Epithelial cell of prostate (primary cell): ENCODE measurements around the gene PRR35.
A peak's percentile ranks its signal among the peaks of the same experiment; 100 is the strongest.
"Not testable (repeated sequence)": the region's sequence is repeated elsewhere in the genome, so short reads cannot be mapped to it uniquely, and the experiment has no call there.

Source experiments
- DNase-seq: peaks from one replicate; pipeline ENCODE4 v3.0.0-alpha.2; 2011; ENCODE audit warnings: low read depth, low spot score
- H3K27ac ChIP-seq: fragments of 450-650 bp; 2 replicates; pipeline ENCODE4 v1.5.1; 2017; ENCODE audit warnings: mild to moderate bottlenecking

The PRR35 gene

DNA sequence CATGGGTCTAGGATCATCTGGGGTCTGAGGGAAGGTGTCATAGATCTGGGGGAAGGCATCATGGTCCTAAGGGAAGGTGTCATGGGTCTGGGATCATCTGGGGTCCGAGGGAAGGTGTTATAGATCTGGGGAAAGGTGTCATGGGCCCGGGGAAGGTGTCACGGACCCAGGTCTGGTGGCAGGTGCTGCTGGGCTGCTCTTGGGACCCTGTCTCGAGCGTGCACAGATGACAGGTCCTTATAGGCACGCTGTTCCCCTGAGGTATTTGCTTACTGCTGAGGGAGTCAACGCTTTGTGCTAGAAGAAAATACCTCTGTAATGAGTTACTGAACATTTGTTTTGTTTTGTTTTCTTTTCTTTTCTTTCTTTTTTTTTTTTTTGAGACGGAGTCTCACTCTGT, 31.0 kb downstream of the PRR35 start:
- no peak for DNase-seq
- peak overlapping the region; percentile 57 for H3K27ac ChIP-seq

DNA sequence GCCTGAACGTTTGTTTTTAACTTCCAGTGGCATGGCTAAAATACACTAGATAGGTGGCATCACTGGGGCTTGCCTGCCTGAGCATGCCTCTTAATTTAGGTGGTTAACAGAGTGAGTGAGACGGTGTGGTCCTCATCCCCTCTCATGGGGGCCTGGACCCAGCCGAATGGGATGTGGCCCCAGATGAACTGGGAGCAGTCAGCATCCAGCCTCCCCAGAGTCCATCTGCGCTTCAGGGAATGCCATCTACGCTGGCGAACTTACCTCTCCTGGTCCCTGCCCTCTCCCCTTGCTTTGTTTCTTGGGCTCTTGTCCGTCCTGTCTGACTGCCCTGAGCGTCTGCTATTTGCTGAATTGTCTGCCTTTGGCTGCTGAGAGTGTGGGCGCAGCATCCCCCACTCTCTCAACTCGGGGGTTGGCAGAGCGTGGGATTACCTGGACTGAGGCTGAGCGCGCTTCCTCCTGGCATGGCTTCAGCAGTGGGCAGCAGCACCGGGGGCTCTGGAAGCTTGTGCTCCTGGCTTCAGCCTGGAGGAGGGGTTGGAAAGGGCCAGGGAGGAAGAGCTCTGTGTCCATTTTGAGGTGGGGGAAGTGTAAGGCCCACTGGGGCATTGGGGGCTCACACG, 31.8 kb downstream of the PRR35 start:
- peak overlapping the region; percentile 57 for H3K27ac ChIP-seq
- no peak for DNase-seq

DNA sequence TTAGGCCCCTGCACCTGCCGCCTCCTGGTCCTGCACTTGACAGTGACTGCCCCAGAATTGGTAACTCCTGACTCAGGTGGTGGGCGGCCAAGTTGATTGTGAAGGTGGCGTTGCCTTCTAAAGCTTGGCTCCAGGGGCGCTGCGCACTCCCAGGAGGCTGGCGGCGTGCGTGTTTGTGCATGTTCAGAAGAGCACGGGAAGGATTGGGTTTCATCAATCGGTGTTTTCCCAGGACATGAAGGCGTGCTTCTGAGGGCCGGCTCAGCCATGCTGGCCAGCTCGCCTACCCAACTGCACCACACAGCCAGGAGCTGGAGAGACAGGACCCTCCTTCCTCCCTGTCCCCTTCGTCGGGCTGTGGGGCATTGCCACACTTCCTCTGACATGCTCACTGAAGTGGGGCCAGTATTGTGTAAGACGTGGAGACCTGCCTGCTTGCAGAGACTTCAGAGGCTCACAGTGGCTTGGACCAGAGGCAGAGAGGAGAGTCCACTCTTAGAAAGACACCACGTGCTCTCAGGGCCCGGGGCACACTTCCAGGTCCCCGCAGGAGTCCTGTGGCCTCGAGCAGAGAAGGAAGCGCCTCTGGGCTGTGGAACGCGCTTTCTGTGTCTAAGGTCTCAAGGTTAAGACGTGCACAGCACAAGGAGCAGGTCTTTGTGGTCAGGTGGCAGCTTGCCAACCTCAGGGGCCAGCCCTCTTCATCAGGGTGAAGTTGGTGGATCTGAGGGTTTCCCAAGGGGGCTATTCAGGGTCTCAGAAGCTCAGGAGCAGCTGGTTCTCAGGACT, 32.5 kb downstream of the PRR35 start:
- peak; percentile 91 for DNase-seq
- peak overlapping the region; percentile 57 for H3K27ac ChIP-seq

DNA sequence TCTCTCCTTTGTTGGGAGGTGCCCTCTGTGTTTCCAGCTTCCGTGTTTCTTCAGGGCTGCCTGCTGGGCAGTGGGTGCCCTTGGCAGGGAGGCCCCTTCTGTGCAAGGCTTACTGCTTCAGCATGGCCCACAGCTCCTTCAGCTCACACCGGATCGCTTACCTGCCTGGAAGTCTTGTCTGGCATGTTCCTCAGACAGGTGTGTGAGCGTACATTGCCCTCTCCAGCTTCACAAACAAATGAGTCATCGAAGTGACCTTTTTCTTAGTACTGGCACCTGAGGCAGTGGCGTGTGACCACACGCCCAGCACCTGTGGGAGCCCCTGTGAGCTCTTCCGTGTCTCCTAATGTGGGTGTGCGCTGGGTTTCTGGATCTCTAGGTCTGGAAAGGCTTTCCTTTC, 33.2 kb downstream of the PRR35 start:
- peak; percentile 75 for DNase-seq
- peak overlapping the region; percentile 57 for H3K27ac ChIP-seq

DNA sequence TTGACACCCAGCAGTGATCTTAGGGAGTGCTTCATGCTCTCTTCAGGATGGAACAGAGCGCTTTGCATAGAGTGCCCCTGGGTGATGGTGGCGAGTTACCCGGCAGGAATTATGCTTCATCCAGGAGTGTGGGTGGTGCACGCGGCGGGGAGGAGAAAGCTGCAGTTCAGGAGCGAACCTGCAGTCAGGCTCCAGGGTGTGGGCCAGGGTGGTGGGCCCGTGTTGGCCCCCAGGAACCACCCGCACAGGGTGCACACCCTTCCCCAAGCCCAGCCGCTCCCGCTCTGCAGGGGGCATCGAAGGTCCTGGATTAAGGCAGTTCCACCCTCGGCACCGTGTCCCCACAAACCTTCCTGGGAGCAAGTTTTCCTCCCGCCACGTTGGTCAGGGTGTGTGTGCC, 33.6 kb downstream of the PRR35 start:
- no peak overlapping the region for H3K27ac ChIP-seq
- no peak for DNase-seq

DNA sequence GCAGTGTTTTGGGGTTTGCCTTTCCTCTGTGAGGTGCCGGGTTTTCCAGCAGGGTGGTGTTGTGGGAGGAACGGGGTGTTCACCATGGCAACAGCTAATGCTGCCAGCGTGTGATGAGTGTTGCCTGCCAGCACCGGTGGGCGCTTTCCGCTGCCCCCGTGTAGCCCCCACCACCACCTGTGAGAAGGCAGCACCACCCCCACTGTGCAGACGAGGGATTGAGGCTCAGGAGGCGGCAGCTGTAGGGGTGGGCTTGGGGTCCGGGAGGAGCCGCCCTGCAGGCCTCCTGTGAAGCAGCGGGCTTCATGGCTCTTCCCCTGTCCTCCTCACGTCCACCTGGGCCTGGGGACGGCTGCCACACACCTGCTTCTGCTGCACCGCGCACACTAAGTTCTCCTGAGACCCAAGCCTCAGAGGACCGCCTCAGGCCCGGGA, 34.9 kb downstream of the PRR35 start:
- no peak for DNase-seq
- no peak overlapping the region for H3K27ac ChIP-seq

DNA sequence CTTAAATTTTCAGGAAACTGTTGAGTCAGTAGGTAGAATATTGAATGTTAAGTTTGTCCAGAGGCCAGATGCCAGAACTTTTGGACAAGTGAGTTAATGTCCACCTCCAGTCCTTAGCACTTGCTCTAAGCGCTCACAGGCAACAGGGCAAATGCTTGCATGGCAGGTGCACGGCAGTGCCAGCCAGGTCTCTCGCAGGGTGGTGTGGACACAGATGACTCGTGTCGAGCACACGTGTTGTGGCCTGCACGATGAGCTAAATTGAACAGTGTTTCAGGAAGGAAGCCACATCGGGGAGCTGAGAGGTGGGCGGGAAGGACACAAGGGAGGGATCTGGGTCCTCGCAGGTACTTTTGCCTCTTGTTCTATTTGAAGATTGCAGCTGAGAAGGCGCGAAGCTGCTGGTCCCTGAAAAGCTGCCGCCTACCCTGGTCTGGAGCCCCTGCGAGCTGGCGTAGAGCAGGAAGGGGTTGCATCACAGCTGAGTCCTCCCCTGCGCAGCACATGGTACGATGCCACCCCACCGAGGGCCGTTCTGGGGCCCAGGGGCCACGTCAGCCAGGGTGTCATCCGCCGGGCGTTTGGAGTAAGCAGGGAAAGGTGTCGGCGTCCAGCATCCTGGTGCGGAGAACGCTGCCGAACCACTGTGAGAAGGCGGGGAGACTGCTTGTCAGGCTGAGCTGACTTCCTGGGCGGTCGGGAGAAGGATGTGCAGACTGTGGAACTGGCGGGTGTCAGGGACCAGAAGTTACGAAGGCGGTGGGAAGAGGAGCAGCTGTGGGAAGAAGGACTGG, 35.9 kb downstream of the PRR35 start:
- no peak for DNase-seq
- H3K27ac ChIP-seq, result no peak overlapping the region

DNA sequence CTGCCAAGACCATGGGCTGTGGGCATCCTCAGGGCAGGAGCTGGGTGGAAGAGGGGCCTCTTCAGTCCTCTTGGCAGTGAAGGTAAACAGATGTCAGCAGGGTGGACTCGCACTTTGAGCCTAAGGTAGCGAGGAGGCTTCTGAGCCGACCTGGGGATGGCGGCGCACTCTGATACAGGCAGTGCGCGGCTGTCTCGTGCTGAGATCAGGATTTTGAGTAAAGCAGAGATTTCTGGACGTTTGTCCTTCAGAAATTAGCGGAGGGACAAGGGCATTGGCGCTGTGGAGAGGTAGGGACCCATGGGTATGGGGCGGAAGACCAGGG, 36.5 kb downstream of the PRR35 start:
- no peak for DNase-seq
- H3K27ac ChIP-seq, result no peak overlapping the region

DNA sequence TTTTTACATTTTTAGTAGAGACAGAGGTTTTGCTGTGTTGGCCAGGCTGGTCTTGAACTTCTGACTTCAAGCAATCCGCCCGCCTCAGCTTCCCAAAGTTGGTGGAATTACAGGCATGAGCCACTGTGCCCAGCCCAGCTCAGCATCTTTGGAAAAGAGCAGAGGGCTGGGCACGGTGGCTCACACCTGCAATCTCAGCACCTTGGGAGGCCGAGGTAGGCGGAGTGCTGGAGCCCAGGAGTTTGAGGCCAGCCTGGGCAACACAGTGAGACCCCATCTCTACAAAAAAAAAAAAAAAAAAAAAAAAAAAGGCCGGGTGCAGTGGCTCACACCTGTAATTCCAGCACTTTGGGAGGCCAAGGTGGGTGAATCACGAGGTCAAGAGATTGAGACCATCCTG, 37.5 kb downstream of the PRR35 start:
- DNase-seq, H3K27ac ChIP-seq: not testable (repeated sequence)

DNA sequence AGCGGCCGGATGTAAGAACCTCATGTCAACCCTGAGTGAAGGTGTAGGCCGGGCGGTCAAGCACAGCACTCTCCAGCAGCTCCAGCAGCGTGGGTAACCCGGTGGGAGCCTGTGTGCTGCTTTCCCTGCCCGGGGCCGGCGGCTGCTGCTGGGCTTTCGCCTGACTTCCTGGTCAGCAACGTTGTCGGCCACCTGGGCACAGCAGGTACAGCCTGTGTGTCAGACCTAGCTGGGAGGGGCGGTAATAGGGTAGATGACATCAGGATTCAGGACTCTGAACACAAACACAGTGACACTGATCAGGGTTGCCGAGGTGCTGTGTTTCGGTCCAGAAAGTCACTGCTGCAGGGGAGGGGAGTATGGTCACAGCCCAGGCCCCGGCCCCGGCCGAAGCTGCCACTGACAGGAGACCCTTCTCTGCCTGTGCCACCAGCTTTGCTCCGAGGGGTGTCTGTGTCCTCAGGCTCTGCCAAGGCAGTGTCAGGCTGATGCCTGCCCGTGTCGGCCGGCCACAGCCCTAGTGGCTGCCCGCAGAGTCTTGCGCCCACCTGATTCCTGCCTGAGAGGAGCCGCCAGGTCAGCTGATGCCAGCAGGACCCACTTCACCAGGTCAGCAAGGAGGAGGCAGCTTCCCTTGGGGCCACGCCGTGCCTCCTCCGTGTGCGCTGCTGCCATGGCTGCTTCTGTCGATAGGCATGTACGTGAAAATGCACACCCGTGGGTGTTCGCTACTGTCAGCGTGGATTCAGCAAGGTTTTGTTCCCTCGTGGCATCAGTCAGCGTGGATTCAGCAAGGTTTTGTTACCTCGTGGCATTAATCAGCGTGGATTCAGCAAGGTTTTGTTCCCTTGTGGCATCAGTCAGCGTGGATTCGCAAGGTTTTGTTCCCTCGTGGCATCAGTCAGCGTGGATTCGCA, 38.9 kb downstream of the PRR35 start:
- H3K27ac ChIP-seq, result no peak overlapping the region
- DNase-seq, result no peak

DNA sequence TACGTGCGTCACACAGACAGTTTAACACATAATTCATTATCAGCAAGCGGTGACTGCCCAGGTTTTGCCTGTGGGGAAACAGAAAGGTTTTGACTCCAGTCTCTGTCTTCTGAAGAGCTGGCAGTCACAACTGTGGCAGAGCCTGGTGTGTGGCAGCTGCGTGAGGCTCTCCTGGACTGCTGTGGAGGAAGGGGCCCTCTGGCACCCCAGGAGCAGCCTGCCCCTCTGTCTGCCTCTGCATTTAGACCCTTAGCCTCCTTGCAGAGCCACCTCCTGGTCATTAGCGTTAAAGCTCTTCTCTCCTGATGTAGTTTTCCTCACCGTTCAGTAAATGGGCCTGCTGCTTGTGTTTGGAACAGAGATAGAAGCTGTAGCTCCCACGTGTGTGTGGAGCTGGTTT, 40.6 kb downstream of the PRR35 start:
- no peak for DNase-seq
- no peak overlapping the region for H3K27ac ChIP-seq

DNA sequence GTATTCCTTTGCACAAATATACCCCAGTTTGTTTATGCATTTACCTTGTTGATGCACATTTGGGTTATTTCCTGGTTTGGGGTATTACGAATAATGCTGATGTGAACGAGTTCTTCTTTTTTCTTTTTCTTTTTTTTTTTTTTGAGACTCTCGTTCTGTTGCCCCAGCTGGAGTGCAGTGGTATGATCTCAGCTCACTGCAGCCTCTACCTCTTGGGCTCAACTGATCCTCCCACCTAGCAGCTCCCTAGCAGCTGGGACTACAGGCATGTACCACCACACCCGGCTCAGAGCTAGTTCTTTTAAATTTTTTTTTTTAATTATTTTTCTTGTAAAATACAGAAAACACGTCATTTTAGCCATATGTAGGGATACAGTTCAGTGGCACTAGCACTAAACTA, 43.7 kb downstream of the PRR35 start:
- DNase-seq, result no peak
- no peak overlapping the region for H3K27ac ChIP-seq

DNA sequence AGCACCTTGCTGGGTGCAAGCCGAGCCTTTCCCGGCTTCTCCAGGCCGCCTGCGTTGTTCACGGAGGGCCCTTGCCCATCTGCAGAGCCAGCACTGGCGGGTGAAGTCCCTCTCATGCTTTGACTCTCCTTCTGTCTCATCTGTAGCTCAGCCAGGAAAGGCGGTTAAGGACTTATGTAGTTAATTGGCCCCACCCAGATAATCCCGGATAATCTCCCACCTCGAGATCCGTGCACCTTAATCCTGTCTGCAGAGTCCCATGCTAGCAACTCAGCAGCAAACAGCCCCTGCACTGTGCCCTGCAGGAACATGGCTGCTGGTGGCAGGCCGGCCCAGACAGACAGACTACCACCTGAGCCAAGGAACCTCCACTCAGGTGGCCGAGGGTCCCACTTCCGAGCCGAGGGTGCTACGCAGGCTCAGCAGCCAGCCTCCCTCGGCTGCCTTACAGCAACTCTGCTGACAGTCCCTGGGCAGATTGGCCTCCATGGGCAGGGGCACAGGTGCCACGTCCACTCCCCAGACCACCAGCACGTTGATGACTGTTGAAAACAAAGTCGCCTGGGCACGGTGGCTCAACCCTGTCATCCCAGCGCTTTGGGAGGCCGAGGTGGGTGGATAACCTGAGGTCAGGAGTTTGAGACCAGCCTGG, 46.6 kb downstream of the PRR35 start:
- no peak overlapping the region for H3K27ac ChIP-seq
- no peak for DNase-seq

DNA sequence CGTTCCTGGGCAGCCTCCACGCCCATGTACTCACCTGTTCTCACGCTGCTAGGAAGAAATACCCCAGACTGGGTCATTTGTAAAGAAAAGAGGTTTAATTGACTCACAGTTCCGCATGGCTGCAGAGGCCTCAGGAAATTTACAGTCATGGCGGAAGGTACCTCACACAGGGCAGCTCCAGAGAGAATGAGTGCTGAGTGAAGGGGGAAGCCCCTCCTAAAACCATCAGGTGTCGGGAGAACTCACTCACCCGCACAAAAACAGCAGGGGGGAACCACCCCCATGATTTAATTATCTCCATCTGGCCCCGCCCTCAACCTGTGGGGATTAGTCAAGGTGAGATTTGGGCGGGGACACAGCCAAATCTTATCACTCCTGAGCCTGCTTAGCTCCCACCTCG, 47.8 kb downstream of the PRR35 start:
- H3K27ac ChIP-seq, result no peak overlapping the region
- no peak for DNase-seq

DNA sequence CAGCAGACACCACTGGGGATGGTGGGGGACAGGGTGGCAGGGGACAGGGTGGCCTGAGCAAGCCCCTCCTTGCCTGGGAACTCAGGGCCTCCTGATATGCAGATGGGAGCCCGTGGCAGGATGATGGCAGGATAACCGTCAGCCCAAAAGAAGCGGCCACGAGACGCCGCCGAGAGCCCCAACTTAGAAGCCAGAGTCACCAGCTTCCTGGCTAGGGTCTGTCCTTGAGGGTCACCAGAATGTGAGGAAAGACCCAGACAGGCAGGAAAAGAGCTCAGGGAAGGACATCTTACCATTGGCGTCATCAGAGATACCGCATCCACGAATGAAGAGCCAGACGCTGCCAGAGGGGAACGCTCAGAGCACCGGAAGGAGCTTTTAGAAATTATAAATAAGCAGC, 49.1 kb downstream of the PRR35 start:
- DNase-seq, result no peak
- H3K27ac ChIP-seq, result no peak overlapping the region

DNA sequence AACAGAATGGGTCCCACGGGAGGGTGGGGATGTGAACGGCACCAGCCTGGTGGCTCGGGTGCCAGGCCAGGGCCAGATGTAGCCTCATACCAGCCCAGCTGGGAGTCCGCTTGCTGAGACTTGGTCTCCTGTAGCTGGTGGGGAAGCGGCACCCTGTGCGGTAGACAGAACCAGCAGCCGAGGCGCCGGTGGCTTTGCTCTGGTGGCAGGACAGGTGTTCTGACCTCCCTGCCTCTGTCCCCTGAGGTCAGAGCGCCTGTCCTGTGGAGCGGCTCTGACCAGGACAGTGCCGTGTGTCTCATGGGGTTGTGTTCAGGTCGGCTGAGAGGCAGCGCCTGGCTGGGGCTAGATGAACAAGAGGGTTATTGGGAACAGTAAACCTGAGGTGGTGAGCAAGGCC, 49.8 kb downstream of the PRR35 start:
- no peak overlapping the region for H3K27ac ChIP-seq
- DNase-seq, result no peak

DNA sequence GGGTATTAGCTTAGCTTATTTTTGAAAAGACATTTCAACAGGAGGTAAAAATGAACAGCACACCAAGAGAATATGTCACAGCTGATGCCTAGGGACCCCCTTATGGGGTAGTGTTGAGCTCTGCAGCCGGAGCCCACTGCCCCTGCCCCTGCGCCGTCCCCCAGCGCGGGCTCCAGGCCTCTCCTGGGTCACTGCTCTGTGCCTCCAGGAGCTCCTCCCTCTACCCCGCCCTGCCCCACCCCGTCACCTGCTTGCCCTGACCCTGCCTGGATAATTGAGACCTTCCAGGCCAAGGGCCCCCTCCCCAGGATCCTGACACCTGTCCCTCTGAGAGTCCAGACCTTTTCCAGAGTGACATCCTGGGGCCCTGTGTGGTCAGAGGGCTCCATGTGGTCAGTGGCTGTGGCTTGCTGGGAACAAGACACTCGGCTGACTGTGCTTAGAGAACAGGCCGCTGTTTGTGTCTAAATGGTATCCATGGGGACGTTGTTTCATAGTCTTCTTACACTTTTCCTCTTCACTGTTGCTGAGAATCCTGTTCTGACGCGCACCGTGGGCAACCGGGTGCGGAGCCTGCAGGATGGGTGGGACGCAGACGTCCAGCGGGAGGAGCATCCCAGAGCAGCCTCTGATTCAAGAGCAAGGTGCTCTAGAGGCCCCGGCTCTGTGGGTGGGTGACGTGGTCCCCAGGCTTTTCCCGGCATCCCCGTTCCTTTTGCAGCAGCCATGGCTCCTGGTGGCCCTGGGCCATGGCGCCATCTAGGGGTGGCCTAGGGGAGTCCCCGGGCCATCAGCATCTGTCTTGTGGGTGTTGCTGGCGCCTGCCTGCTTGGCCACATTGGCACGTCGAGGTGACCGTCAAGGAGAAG, 50.6 kb downstream of the PRR35 start:
- peak; percentile 64 for DNase-seq
- H3K27ac ChIP-seq, result no peak overlapping the region

DNA sequence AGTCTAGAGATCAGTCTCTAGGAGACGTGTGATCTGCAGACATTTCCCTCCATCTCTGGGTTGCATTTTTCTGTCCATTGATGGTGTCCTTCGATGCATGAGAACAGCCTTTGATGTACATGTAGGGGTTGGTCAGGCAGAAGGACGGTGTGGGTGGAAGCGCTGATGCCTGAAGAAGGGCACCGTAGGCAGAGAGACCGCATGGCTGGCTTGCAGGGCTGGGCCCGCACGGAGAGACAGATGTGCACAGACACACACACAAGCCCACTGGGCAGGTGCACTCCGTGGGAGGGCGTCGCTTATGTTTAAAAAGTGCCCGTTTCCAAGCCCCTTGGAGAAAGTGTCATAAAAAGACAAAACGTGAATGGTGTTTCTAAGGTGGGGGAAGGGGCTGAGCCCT, 54.9 kb downstream of the PRR35 start:
- no peak overlapping the region for H3K27ac ChIP-seq
- DNase-seq, result no peak
